AG08395 (cell line): Measurements from ENCODE around the gene PCDH15.

ENCODE experiments used
- DNase-seq: peaks from one replicate; pipeline ENCODE4 v3.0.0; 2012; ENCODE audit warnings: mixed read lengths, low spot score

Gene PCDH15

DNA sequence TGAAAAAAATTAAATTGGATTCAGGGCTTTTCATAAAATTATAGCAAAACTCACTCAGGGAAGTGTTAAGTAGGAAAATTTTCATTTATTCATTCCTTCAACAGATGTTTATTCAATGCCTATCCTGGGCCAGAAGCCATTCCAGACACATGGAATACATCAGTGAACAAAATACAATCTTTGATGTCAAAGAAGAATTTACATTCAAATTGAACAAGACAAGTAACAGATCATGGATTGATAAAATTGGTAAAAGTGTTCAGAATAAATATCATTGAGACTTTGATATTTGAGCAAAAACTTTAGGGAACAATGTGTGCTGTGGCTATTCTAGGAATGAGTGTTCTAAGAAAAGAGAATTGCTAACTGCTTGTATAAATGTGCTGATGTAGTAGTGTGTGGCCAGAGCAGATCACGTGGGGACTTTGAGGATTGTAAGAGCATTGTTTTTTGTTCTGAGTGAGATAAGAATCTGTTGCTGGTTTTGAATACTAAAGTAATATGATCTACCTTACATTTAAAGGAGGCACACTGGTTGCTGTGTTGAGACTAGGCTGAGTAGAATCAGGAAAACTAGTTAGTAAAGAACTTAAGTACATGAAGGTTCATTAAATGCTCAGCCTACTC is 957.2 kb downstream of the PCDH15 start:
- DNase-seq = no peak

DNA sequence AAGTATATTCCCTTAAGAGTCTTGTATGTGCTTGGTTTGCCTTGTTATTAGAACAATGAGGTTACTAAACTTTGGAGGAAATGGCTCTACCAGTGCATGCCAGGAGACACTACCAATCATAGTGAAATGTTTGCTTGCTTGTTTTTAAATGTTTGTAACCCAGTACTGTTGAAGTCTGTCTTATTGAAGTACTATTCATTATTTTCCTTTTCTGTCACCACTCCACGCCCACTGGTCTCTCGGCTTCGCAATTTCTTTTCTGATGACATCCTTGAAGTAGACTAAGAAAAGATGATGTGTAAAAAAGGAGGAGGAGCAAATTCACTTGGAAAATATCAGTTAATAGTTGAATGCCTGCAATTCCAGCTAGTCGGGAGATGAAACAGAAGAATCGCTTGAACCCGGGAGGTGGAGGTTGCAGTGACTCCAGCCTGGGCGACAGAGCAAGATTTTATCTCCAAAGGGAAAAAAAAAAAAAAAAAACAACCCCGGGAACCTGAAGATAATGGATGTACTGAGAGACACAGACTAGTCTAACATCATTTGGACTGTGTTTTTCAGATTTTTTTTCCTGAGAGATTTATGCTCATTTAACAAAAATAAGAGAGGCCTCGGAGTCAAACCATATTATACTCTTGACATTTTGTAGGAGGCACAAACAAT is 959.4 kb downstream of the PCDH15 start:
- no peak for DNase-seq

DNA sequence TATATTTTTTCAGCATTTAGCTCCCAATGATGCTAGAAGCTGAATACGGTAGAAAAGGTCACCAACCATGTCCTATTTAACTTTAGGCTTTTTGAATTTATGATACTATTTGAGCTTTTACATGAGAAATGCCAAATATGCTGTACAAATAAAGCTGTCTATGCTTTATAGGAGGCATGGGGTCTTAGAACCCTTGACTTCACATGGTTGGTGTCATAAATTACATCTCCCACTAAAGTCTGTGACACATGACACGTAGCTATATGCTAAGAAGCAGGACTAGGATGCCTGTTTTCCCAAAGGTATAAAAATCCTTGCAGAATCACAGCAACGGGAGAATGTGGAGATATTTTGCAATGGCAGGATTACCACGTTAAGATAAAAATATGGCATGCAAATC is 960.4 kb downstream of the PCDH15 start:
- no peak for DNase-seq

DNA sequence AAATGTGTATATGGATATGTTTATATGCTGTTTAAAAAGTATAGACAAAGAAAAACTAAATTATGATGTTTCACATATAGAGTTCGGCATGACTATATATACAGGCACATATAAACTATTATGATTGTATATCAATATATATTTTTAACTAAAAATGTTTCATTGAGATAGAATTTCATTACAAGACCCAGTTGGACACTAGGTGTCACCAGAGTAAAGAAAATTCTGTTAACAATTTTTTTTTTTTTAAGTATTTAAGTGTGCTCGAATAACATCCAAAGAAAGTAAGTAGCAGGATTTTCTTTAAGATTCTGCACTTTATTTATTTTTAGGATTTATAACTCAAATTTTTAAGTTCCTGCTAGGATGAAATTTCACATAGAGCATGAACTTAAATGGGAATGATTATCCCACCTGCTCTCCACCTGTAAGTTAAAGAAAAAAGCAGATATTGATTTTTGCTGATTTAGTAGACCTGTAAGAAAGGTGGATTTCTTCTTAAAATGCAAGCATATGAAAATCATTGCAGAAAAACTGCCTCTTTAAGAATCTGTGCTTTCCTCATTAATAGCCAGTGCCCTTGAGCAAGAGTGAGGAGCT is 961.5 kb downstream of the PCDH15 start:
- DNase-seq = no peak

DNA sequence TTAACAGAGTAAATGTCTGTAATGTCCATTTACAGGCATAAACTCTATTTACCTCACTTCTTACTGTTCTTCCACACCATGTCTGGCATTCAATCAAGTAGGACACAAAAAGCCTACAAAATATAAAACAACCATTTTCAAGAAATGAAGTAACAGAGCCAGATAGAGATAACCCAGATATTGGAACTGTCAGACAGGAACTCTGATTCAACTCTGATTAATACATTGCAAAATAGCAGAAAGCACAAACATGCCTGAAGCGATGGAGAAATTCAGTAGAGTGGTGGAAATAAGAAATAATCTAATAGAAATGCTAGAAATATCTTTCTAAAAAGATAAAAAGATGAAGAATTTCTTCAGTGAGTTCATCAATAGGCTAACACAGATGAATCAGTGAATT is 964.4 kb downstream of the PCDH15 start:
- no peak for DNase-seq

GRCh38 chr10:53833908-53834307 is 967.1 kb downstream of the PCDH15 start:
- no peak for DNase-seq

DNA sequence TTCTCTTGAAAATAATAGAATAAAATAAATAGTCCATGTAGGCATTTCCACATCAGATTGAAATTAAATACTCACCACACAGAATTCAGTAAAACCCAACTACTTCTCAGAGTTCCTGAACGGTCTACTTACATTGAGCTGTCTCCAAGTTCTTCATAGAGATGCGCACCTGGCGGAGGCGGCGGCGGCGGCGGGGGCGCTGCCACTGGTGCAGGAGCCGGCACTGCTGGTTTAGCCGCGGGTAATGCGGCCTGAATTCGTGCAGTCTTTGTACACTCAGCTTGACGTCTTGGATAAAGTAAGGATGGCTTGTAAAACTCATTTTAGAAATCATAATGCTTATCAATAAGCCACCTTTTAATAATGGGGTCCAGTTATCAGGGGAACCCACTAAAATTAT is 973.8 kb downstream of the PCDH15 start:
- DNase-seq = no peak

- DNase-seq = no peak
Observed at GRCh38 chr10:53808677-53809372, 992.2 kb downstream of the PCDH15 start.

DNA sequence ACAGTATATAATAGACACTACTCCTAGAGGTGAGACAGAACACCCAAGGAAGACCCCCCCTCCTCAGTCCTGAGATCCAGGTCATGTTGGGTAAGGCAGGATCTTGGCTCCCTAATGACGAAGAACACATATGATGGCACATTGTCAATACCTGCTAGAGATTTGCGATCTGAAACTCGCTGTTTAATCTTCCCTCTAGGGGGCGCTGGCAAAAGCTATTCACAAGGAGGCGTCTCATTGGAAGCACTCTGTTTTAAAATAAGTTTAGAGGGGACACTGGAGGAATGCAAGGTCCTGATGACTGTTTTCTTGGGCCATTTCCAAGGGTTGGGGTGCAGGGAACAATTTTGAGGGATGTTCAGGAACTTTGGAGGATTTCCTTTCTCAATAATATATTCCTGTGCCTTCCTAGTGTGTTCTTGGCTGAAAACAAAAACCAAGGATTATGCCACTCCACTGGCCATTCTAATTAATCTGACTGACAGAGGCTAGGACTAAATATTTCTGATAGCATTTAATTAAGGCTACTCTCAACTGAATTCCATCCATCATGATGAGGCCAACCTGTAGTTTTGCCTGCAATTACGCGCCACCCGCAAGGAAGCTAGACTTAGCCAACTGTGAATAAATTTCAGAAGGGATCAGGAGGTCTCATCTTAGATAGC is 1014.7 kb downstream of the PCDH15 start:
- DNase-seq = no peak

DNA sequence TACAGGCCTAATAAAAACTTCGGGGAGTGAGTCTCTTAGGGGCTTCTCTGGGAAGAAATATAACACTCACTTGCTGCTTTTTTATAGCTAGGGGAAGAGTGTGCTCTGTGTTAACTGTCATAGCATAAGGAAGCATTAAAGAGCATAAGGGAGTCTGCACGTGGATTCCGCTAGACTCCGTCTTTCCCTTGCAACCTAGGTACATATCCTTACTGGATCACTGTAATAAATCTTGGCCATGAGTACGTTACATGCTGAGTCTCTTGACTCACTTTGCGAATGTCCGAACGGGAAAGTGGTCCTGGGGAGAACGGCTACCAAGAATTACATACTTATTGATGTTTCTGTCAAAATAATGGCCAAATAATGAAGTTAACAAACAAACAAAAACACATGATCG is 1029.3 kb downstream of the PCDH15 start:
- no peak for DNase-seq

DNA sequence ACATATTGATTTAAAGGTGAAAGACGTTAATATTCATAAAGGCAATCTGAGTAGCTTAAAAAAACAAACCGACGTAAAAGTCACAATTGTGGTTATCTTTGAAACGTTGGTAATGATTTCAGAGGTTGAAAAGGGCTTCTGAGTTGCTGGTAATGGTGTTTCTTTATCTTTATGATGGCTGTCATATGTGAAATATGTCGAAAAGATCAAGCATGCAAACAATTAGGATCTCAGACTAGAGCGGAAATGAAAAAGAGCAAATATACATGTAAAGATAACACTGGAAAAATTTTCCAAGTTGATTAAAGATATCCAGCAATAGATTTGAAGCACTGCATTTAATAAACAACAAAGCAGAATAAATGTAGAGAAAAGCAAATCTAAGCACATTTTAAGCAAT is 1030.1 kb downstream of the PCDH15 start:
- no peak for DNase-seq

DNA sequence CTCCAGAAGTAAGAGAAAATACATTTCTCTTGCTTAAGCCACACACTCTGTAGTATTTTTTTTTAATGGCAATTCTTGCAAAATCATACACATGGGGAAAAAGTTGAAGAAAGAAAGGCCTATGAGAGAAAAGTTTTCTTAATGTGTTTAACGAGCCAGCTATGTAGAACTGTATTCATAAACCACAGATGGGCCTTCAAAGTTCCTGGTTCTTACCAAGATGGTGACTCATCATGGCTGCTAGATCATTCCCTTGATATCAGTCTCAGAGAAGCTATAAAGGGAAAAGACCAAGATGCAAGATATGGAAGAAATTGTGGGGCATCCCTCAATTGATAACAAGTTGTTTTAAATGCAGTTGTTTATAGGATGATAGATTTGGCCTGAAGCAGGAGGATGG is 1035.7 kb downstream of the PCDH15 start:
- no peak for DNase-seq

- DNase-seq = no peak
Observed at GRCh38 chr10:53754596-53755250, 1046.3 kb downstream of the PCDH15 start.
